Frontal cortex (tissue), 4 donors: Measurements from ENCODE around the gene PPTC7. TPM values are rescaled to one million over a fixed set of nuclear protein-coding genes. Genes with fewer than 3 reads are reported as not detected.
"Not testable (repeated sequence)": the region's sequence is repeated elsewhere in the genome, so short reads cannot be mapped to it uniquely, and the experiment has no call there.

ENCODE experiments used
- DNase-seq, 2 donors: peaks; one replicate each; pipeline ENCODE4 v3.0.0; 2012; ENCODE audit warnings: low spot score in 2 of 2
- FAIRE-seq: peaks from 2 replicates; lab custom pipeline; 2012; peaks lifted over from hg19 to GRCh38; lab: Jason Lieb, UNC
- total RNA-seq: library from RNA; depleted of rRNA; stranded (reverse); fragments of >200 nt; gene quantifications from one replicate; pipeline ENCODE4 v1.2.3, GENCODE V29; 2014
- donor health status: control.
- donor health status: control.
- donor health status: control.

Gene PPTC7
- total RNA-seq, 1 donor from 2014 or later: 8.2 TPM

DNA sequence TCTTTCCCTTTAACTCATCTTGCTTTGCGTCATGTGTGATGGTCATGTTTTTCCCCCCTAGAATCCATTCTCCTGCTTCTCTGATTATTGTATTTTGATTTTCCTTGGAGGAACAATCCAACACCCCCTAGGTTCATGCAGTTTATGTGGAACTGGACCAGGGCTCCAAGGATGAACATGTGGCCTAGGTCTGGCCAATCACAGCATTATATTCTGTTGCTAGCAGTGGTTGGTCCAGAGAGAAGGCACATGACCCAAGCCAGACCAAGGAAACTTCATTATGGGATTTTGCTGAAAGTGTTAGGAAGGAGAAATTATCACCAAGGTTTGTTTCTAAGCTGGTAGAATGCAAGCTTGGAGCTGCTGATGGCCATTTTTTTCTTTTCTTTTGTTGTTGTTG is 6.9 kb upstream of the PPTC7 start:
- DNase-seq (no peak), FAIRE-seq (no peak)

DNA sequence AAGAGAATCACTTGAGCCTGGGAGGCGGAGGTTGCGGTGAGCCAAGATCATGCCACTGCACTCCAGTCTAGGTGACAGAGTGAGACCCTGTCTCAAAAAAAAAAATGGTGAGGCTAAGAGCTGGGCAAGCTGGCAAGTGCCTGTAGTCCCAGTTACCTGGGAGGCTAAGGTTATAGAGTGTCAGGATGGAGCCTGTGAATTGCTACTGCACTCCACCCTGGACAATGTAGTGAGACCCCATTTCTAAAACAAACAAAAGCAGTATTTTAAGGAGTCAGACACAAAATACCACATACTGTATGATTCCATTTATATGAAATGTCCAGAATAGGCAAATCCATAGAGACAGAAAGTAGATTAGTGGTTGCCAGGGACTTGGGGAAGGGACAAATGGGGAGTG is 4.0 kb upstream of the PPTC7 start:
- DNase-seq, FAIRE-seq: not testable (repeated sequence)

DNA sequence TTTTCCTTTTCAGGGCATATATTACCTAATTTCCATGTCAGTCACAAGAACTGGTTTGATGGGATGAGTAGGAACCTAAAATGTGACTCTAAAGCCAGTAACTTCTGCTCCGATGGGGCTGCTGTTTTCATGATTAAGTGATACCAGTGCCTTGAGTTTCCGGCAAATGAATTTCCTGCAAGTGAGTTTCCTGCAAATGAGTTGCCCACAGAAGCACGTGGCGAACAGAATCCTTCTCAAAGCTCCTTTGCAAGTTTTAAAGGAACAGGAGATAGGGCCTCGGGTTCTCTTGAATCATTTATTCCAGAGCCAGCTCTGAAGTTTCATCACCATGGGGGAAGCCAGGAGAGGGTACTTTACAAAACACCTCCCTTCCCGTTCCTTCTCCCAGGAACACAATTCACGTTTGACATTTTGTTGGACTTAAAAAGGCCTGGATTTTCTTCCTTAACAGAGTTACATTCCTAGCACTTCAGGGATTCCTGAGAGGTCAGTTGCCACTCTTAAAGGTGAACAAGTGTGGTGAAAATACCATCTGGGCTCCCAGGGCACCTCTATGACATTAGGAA is 2.2 kb upstream of the PPTC7 start:
- FAIRE-seq (no peak), DNase-seq (no peak)

DNA sequence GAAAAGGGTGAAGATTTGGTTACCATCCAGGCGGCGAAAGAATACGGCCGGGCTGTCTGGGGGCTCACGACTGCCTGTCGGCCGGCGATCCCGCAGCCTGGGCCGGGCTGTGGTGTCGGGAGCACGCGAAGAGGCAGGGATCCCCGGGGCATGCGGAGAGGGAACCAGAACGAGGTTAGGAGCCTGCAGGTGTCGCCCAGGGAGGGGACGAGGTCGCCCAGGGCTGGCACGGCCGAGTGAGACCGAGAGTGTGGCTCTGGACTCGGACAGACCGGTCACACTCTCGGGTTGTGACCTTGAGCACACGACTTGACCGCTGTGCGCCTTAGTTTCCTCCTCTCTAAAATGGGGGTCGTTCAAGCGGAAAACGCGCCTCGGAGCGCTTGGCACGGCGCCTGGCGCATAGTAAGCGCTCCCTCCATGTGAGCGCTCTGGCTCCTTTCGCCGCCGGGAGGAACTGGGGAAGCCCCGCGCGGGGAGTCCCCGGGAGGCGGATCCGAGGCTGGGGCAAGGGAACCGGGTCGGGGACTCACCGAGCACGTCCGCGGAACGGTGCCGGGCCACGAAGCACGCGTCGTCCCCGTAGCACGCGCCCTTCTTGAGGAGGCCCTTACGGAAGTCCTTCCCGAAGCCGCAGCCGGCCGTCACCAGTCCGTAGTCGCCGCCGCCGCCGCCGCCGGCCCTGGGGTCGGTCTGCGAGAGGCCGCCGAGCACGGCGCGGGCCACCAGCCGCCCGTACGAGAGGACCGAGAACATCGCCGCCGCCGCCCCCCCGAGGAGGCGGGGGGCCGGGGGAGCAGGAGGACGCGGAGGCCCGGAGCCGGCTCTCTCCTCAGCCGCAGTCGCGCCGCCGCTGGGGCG is 612 bp downstream of the PPTC7 start:
- FAIRE-seq: no peak

DNA sequence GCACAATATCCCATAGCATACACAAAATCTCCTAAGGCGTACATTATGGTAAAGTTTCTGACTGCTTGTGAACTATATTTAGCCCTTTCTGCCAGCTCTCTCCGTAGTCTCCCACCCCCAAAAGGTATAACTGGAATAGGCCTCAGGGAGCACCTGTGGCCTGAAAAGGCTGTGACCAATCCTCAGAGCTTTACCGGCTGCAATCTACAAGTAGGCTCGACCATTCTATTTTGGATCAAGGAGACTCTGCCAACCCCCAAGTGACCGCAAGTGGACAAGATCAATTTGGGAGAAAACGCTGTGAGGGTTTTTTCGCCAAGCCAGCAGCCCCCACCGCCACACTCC is 1.2 kb downstream of the PPTC7 start:
- DNase-seq (peak in 1 of 2 donors; percentile 14), FAIRE-seq (no peak)

More for the DNA sequence above, 612 bp downstream of the PPTC7 start:
- peak; percentile 53 to 68 for DNase-seq

DNA sequence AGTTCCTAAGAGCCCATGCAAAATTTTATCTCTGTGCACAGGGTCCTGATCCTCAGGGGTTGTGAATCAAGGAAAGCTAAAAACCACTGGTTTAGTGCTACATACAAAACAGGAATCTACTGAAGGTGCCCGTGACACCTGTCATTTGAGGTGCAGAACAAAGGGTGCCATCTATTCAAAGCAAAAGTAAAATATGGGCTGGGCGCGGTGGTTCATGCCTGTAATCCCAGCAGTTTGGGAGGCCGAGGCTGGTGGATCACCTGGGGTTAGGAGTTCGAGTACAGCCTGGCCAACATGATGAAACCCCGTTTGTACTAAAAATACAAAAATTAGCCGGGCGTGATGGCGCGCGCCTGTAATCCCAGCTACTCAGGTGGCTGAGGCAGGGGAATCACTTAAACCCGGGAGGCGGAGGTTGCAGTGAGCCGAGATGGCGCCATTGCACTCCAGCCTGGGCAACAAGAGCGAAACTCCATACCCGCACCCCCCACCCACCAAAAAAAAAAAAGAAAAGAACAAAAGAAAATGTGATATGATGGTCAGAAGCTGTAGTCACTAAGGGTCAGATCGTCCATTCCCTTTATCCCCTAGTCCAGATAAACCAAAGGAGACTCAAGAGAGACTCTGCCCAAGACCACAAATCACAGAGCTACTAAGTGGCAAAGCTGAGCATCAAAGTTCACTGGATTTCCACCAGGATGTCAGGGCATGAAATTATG is 3.4 kb downstream of the PPTC7 start:
- FAIRE-seq: no peak
- DNase-seq: no peak

DNA sequence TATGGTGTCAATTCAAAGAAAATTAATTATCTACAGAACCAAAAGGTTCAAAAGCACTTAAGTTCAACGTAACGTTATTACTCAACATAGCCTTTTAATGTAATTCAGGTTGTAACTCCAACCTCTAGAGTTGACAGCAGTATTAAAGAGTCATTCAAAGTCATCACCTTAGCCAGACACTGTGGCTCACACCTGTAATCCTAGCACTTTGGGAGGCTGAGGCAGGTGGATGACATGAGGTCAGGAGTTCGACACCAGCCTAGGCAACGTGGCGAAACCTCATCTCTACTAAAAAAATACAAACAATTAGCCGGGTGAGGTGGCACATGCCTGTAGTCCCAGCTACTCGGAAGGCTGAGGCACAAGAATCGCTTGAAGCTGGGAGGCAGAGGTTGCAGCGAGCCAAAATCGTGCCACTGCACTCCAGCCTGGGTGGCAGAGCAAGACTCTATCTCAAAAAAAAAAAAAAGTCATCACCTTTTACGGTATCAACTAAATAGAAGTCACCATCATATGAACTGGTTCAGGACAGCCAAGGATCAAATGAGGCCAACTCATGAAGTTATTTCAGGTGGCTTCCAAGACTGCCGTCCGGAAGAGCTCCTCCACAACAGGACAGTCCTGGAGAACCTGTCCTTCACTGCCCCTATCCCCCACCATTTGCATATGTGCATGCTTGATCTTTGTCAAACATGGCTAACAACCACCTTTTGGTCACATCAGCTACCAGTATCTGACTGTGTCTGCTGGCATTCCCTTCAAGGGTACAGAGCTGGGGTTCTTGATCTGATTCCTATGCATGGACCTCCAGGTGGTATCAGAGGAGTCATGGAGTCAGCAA is 4.2 kb downstream of the PPTC7 start:
- FAIRE-seq: no peak
- DNase-seq: no peak

DNA sequence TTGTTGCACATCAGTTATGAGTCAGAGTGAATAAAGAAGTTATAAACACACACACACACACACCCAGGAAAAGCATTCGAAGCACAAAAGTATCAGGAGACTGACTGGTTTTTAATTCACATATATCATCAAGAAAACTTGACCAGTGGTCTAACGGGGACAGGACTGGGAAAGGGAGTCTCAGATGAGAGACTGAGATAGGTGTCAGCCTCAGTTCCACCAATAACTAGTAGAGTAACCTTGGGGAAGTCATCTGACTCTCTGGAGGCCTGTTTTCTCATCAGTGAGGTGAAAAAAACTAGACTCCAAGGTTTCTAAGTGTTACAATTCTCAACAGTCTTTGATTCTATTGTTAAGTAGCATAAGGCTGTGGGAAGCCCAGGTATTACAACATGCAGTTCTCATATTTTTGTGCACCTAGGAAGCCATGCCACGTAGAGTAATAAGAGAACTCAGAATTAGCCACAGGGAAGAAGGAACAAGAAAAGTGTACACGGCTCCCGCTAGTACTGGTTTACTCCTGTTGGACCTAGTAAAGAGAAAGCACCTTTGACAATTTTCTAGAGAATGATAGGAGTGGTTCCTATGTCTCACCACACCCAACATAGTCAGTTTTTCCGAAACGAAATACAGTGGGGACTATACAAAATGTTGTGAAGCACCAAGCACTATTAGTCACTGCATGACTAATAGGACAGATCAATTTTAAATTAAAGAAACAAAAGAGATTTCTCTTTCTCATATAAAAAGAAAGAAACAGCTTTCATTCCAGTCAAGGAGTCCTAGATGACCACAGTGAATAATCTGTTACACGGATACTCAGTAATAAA is 5.0 kb downstream of the PPTC7 start:
- FAIRE-seq (no peak), DNase-seq (no peak)

DNA sequence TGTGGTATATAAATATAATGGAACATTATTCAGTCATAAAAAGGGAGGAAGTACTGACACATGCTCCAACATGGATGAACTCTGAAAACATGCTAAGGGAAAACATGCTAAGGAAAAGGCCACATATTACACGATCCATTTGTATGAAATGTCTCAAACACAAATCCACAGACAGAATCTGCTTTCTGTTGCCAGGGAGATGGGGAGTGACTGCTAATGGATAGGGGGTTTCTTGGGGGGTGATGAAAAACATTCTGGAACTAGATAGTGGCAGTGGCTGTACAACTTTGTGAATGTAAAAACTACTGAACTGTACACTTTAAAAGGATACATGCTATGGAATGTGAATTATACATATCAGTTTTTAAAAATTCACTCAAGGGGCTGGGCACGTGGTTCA is 6.6 kb downstream of the PPTC7 start:
- DNase-seq: no peak
- FAIRE-seq: no peak

DNA sequence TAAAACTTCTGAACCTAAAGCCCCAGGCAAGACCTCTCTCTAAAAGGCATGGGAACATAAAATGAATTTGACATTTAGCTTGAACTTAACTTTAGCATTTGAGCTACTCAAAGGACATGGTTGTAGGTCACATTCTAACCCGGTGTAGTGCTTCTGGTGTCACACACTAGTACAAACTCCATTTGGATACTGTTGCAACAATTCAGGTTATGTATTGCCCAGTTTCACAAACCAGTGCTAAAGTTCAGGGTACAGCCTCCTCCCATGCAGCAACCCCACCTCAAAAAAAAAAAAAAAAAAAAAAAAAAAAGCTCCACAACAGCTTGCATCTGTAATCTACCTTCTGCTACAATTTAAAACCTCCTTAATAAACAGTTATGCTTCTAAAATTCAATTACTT is 7.8 kb downstream of the PPTC7 start:
- DNase-seq: no peak
- FAIRE-seq: no peak

DNA sequence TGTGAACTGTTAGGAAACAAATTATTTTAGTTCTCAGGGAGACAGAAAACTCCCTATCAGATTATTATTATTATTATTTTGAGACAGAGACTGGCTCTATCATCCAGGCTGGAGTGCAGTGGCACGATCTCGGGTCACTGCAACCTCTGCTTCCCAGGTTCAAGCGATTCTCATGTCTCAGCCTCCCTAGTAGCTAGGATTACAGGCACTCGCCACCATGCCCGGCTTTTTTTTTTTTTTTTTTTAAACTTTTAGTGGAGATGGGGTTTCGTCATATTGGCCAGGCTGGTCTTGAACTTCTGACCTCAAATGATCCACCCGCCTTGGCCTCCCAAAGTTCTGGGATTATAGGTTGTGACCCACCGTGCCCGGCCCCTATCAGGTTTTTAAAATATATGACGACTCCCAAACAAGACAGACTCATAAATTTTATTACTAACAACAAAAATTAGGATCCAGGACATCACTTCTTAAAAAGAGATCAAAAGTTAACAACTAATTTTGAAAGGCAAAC is 8.3 kb downstream of the PPTC7 start:
- not testable (repeated sequence) for FAIRE-seq, DNase-seq

DNA sequence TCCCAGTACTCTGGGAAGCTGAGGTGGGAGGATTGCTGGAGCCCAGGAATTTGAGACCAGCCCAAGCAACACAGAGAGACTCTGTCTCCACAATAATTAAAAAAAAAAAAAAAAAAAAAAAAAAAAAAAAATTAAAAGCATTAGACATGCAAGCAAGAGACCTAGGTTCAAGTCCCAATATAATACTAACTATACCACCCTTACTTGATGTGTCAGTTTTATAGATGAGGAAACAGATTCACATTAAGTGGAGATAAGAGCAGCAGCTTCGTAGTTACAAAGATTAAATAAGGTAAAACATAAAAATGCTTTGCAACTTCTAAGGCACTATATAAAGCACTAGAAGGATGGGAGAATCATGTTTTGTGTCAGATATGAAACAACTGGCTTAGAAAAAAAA is 9.1 kb downstream of the PPTC7 start:
- DNase-seq (no peak), FAIRE-seq (no peak)

DNA sequence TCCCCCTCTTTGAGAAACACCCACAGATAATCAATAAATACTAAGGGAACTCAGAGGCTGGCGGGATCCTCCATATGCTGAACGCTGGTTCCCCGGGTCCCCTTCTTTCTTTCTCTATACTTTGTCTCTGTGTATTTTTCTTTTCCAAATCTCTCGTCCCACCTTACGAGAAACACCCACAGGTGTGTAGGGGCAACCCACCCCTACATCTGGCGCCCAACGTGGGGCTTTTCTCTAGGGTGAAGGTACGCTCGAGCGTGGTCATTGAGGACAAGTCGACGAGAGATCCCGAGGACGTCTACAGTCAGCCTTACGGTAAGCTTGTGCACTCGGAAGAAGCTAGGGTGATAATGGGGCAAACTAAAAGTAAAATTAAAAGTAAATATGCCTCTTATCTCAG is 12.3 kb downstream of the PPTC7 start:
- FAIRE-seq: not testable (repeated sequence)

DNA sequence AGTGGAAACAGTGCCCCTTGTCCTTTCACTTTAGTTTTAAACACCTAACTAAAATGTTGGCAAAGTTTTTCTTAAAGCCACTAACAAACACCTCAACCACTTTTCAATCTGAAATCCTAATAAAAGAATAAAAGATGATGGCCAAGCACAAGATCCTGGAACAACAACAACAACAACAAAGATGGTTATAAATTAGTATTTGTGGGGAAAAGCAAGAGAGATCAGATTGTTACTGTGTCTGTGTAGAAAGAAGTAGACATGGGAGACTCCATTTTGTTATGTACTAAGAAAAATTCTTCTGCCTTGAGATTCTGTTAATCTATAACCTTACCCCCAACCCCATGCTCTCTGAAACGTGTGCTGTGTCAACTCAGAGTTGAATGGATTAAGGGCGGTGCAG is 13.3 kb downstream of the PPTC7 start:
- FAIRE-seq, DNase-seq: not testable (repeated sequence)

More for the DNA sequence above, 12.3 kb downstream of the PPTC7 start:
- DNase-seq: not testable (repeated sequence)

DNA sequence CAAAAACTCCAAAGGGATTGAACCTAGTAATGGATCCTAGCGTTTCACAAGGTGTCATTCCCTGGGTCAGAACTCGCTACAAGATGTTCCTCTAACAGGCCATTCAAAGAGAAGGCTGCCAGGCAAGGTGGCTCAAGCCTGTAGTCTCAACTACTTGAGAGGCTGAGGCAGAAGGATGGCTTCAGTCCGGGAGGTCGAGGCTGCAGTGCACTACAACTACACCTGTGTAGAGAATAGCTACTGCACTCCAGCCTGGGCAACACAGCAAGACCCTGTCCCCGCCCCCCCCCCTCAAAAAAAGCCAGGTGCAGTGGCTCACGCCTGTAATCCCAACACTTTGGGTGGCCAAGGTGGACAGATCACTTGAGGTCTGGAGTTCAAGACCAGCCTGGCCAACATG is 14.4 kb downstream of the PPTC7 start:
- FAIRE-seq (no peak), DNase-seq (no peak)

DNA sequence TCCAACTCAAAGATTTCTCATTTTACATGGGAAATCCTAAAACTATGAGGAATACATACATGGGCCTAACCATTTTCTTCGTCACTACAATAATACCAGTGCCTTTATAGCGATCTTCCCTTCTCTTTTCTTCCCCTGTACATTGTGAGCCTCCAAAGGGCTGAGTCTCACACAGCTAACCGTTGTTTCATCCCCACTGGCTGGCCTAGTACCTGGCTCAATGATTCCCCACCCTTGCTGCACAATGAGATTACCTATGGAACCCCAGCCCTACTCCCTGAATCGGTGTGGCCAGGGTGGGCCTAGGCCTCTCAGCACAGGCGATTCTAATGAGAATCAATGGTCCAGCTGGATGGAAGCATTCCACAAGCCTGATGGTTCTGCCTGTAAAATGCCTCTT is 16.1 kb downstream of the PPTC7 start:
- no peak for FAIRE-seq

DNA sequence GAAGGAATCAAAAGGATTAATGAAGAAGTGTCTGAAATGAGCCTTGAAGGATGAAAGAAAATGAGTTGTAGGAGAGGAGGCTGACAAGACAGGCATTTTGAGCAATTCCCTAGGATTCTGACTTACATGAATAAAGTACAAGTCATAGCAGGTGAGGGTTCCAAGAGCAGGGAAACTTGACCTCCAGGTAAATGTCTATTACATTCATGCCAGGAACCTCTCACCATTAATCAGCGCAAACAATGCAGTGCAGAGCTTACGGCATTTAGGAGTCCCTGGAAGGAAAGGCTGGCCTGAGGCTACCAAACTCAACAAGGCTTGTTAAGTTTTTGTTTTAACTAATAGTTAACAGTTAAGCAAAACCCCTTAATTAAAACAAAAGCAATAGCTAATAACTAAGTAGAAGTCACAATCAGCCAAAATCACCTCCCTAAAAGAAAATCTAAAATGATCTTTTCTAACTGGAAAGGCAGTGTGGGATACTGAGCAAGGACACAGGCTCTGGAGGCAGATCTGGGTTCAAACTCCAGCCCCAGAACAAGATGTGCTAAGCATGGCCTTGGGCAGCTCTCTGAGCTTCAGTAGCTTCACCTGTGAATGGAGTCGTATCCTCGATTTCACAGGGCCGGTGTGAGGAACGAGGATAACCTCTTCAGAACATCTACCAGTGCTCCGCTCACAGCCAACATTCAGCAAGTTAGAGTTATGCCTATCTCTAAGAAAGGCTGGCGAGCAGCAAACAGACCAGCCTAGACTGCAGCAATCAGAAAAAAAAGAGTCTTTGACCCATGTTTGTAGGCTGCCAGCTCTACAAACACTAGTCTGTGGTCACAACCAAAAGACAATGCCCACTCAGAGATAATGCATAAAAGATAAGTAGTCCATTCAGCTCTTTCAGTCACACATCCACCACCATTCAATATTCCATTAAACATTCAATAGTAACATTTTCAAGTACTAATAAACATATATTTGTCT is 16.9 kb downstream of the PPTC7 start:
- no peak for FAIRE-seq
- DNase-seq: no peak

More for the DNA sequence above, 16.1 kb downstream of the PPTC7 start:
- no peak for DNase-seq

DNA sequence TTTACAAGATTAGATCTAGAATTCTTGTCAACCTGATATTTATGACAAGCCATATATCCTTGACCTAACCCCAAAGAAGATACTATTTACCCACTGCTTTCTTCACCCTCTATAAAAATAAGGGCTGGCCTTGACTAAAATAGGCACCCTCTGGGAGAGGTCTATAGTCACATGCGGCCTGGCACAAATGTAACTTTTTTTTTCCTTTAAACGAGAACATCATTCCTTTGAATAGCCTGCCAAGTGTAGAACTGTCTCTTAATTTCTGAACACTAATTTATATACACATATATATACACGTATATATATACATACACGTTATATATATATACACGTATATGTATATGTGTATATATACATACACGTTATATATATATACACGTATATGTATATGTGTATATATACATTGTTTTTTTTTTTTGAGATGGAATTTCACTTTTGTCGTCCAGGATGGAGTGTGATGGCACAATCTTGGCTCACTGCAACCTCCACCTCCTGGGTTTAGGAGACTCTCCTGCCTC is 18.6 kb downstream of the PPTC7 start:
- FAIRE-seq: peak; percentile 54

More for the DNA sequence above, 18.6 kb downstream of the PPTC7 start:
- DNase-seq: no peak
